Skeletal muscle tissue (tissue), 4 donors: ENCODE data around the gene HDAC4. TPM values are rescaled to one million over a fixed set of nuclear protein-coding genes. Genes with fewer than 3 reads are reported as not detected.
A peak's percentile ranks its signal among the peaks of the same experiment; 100 is the strongest.

Experiments
- H3K27ac ChIP-seq: one replicate; pipeline ENCODE4 v1.7.0; 2013; ENCODE audit warnings: mild to moderate bottlenecking, low read depth, low read length, inconsistent platforms
- H3K27me3 ChIP-seq, 3 donors: one replicate each; pipeline ENCODE4 v1.7.0; 2013; ENCODE audit warnings: low read length in 3 of 3; ENCODE audit not compliant: control insufficient read depth in 3 of 3, insufficient read depth in 3 of 3
- H3K36me3 ChIP-seq, 3 donors: one replicate each; pipeline ENCODE4 v1.7.0; 2013; ENCODE audit warnings: low read length in 3 of 3; ENCODE audit not compliant: control insufficient read depth in 3 of 3, insufficient read depth in 3 of 3
- H3K4me1 ChIP-seq, 3 donors: one replicate each; pipeline ENCODE4 v1.7.0; 2013; ENCODE audit warnings: low read length in 3 of 3, mild to moderate bottlenecking in 3 of 3; ENCODE audit not compliant: control insufficient read depth in 3 of 3, insufficient read depth in 3 of 3
- H3K4me3 ChIP-seq, 3 donors: one replicate each; pipeline ENCODE4 v1.7.0; 2013; ENCODE audit warnings: low read length in 3 of 3
- H3K9ac ChIP-seq, 3 donors: one replicate each; pipeline ENCODE4 v1.7.0; 2013; ENCODE audit warnings: low read length in 3 of 3, mild to moderate bottlenecking in 3 of 3, moderate library complexity in 2 of 3, low read depth in 1 of 3
- H3K9me3 ChIP-seq, 3 donors: one replicate each; pipeline ENCODE4 v1.7.0; 2013; ENCODE audit warnings: low read length in 3 of 3; ENCODE audit not compliant: control insufficient read depth in 3 of 3
- total RNA-seq: library from RNA; depleted of rRNA; stranded (reverse); fragments of >200 nt; gene quantifications from one replicate; pipeline ENCODE4 v1.2.3, GENCODE V29; 2014
- donor health status: Osteomylitis.

Gene HDAC4
- total RNA-seq, 1 donor from 2014 or later = 23.5 TPM

- Histone ChIP-seq H3K4me1 (peaks cover 7 to 38% (median 15%) of the 10 kb centered on the region in 3 donors), H3K9ac (no peak overlapping the region), H3K9me3 (no peaks in the 10 kb centered on the region), H3K4me3 (no peak overlapping the region), H3K27me3 (no peaks in the 10 kb centered on the region), H3K36me3 (no peaks in the 10 kb centered on the region), H3K27ac (no peak overlapping the region)
Observed at GRCh38 chr2:239344857-239345216, 56.0 kb downstream of the HDAC4 start.

- Histone ChIP-seq H3K4me3 (no peak overlapping the region), H3K27me3 (no peaks in the 10 kb centered on the region), H3K27ac (no peak overlapping the region), H3K9ac (no peak overlapping the region), H3K4me1 (peaks cover 5 to 38% (median 13%) of the 10 kb centered on the region in 3 donors), H3K36me3 (no peaks in the 10 kb centered on the region), H3K9me3 (no peaks in the 10 kb centered on the region)
Observed at GRCh38 chr2:239343946-239344856, 56.6 kb downstream of the HDAC4 start.

GRCh38 chr2:239343460-239343859, 57.4 kb downstream of the HDAC4 start:
- H3K4me3 ChIP-seq = no peak overlapping the region
- peaks cover 3 to 36% (median 9%) of the 10 kb centered on the region in 3 donors for H3K4me1 ChIP-seq
- no peak overlapping the region for H3K27ac ChIP-seq
- no peak overlapping the region for H3K9ac ChIP-seq
- H3K36me3 ChIP-seq = no peaks in the 10 kb centered on the region
- H3K27me3 ChIP-seq = no peaks in the 10 kb centered on the region
- H3K9me3 ChIP-seq = no peaks in the 10 kb centered on the region

- Histone ChIP-seq H3K27me3 (no peaks in the 10 kb centered on the region), H3K9me3 (no peaks in the 10 kb centered on the region), H3K4me1 (peaks cover 0 to 38% (median 11%) of the 10 kb centered on the region in 3 donors), H3K36me3 (no peaks in the 10 kb centered on the region), H3K9ac (no peak overlapping the region), H3K27ac (no peak overlapping the region), H3K4me3 (no peak overlapping the region)
Observed at GRCh38 chr2:239341840-239342239, 59.0 kb downstream of the HDAC4 start.

GRCh38 chr2:239341146-239341732, 59.6 kb downstream of the HDAC4 start:
- Histone ChIP-seq H3K4me1 (peaks cover 0 to 33% (median 11%) of the 10 kb centered on the region in 3 donors), H3K27ac (no peak overlapping the region), H3K4me3 (no peak overlapping the region), H3K36me3 (no peaks in the 10 kb centered on the region), H3K27me3 (no peaks in the 10 kb centered on the region), H3K9me3 (no peaks in the 10 kb centered on the region), H3K9ac (no peak overlapping the region)

- Histone ChIP-seq H3K27me3 (no peaks in the 10 kb centered on the region), H3K27ac (no peak overlapping the region), H3K36me3 (no peaks in the 10 kb centered on the region), H3K9me3 (no peaks in the 10 kb centered on the region), H3K4me1 (peaks cover 0 to 20% (median 11%) of the 10 kb centered on the region in 3 donors), H3K9ac (no peak overlapping the region), H3K4me3 (no peak overlapping the region)
Observed at GRCh38 chr2:239339726-239340601, 60.9 kb downstream of the HDAC4 start.

GRCh38 chr2:239339241-239339640, 61.6 kb downstream of the HDAC4 start:
- no peaks in the 10 kb centered on the region for H3K36me3 ChIP-seq
- H3K9ac ChIP-seq = no peak overlapping the region
- H3K27me3 ChIP-seq = no peaks in the 10 kb centered on the region
- no peak overlapping the region for H3K4me3 ChIP-seq
- H3K9me3 ChIP-seq = no peaks in the 10 kb centered on the region
- H3K27ac ChIP-seq = no peak overlapping the region
- peaks cover 0 to 20% (median 11%) of the 10 kb centered on the region in 3 donors for H3K4me1 ChIP-seq

- Histone ChIP-seq H3K36me3 (no peaks in the 10 kb centered on the region), H3K9ac (peak overlapping the region in 1 of 3 donors; percentile 11)
Observed at GRCh38 chr2:239337877-239338484, 62.8 kb downstream of the HDAC4 start.

GRCh38 chr2:239337122-239337876, 63.5 kb downstream of the HDAC4 start:
- Histone ChIP-seq H3K27me3 (no peaks in the 10 kb centered on the region), H3K4me3 (no peak overlapping the region), H3K36me3 (no peaks in the 10 kb centered on the region), H3K27ac (no peak overlapping the region), H3K9me3 (no peaks in the 10 kb centered on the region), H3K9ac (peak overlapping the region in 1 of 3 donors; percentile 11), H3K4me1 (peaks cover 0 to 20% (median 11%) of the 10 kb centered on the region in 3 donors)

More at GRCh38 chr2:239337877-239338484, 62.8 kb downstream of the HDAC4 start:
- no peaks in the 10 kb centered on the region for H3K9me3 ChIP-seq
- H3K27ac ChIP-seq = no peak overlapping the region
- peaks cover 0 to 20% (median 11%) of the 10 kb centered on the region in 3 donors for H3K4me1 ChIP-seq
- H3K27me3 ChIP-seq = no peaks in the 10 kb centered on the region
- no peak overlapping the region for H3K4me3 ChIP-seq
